ENCODE data around the gene RNF31.
"Not testable (repeated sequence)": the region's sequence is repeated elsewhere in the genome, so short reads cannot be mapped to it uniquely, and the experiment has no call there.

Gene RNF31

DNA sequence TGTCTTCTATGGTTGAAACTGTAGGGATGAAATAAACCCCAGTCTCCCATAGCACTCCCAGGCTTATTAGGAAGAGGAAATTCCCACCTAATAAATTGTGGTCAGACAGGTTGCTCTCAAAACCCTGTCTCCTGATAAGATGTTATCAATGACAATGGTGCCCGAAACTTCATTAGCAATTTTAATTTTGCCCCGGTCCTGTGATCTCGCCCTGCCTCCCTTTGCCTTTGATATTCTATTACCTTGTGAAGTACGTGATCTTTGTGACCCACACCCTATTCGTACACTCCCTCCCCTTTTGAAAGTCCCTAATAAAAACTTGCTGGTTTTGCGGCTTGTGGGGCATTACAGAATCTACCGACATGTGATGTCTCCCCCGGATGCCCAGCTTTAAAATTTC, 55.2 kb downstream of the RNF31 start:
- not testable (repeated sequence) for DNase-seq (ENCODE audit: low read depth, low spot score)

DNA sequence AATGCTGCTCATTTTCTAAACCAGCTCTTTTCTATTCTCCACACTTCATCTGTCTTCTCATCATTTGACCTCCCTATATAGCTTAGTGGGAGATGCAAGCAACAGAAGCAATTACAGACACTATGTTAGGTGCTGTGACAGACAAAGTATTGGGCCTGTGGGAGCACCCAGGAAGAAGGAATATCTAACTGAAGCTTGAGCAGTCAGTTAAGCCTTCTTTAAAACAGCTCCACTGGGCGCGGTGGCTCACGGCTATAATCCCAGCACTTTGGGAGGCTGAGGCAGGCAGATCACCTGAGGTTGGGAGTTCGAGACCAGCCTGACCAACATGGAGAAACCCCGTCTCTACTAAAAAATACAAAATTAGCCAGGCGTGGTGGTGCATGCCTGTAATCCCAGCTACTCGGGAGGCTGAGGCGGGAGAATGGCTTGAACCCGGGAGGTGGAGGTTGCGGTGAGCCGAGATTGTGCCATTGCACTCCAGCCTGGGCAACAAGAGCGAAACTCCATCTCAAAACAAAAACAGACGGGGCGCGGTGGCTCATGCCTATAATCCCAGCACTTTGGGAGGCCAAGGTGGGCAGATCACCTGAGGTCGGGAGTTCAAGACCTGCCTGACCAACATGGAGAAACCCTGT, 56.1 kb downstream of the RNF31 start:
- not testable (repeated sequence) for DNase-seq (ENCODE audit: low read depth, low spot score)

DNA sequence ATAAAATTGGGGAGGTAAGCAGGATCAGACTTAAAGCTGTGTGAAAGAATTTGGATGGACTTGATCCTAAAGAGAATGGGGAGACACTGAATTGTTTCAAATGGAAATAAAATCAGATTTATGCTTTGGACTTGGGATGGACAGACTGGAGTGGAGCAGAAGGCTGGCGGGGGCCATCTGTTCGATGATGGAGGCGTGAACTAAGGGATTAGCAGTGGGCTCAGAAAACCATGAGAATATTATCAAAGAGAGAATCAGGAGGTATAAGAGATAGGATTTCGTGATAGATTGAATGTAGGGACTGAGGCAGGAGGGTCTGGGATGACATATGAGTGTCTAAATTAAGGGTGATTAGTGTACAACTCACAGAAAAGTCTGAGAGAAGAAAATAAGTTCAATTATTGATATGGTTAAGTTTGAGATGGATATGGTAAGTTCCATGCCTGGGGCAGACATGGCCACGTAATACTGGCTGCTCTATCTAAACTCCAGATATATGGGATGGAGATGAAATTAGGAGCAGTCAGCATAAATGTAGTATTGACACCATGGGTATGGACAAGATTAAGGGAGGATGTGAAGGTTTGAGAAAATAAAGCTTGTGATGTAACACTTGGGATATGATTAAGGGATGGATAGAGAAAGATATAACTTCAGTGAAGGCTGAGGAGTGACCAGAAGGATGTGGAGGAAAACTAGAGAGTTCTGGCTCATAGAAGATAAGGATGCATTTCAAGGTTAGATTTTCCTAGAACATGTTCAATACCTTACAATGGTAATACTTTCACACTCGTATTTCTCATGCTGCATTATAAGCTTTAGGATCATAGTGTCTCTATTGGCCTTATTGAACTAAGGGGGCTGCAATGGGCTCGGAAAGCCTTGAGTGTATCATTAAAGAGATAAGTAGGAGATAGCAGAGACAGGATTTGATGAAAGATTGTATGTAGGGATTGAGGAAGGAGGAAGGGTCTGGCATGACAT, 57.2 kb downstream of the RNF31 start:
- no peak for DNase-seq (ENCODE audit: low read depth, low spot score)

DNA sequence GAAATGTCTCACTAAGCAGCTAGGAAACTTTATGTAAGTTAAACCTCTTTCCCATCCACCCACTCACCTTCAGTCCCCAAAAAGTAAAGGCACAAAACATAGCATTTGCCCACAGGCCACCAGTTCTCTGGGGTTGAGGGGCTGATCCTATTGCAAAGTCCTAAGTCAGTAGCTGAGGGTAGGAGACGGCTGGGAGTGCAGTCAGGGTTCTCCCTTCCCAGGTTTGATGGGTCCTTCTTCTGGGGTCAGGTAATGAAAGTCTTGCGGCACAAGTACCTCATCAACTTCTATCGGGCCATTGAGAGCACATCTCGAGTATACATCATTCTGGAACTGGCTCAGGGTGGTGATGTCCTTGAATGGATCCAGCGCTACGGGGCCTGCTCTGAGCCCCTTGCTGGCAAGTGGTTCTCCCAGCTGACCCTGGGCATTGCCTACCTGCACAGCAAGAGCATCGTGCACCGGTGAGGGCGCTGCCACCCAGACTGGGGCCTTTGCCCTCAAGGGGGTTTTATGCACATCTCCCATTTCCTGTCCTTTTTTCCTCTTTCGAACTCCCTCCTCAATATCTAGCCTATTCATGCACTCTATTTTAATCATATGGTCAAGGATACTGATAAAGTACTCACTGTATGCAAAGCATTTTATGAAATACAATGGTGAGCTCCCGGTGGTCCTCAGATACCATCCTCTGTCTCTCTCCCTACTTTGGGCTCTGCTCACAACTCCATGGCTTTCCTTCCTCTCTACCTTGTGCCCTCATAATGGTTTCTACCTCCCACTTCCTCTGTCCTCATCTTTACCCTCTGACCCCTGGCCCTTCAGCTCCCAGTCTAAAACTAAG, 59.2 kb downstream of the RNF31 start:
- DNase-seq (ENCODE audit: low read depth, low spot score), result no peak

DNA sequence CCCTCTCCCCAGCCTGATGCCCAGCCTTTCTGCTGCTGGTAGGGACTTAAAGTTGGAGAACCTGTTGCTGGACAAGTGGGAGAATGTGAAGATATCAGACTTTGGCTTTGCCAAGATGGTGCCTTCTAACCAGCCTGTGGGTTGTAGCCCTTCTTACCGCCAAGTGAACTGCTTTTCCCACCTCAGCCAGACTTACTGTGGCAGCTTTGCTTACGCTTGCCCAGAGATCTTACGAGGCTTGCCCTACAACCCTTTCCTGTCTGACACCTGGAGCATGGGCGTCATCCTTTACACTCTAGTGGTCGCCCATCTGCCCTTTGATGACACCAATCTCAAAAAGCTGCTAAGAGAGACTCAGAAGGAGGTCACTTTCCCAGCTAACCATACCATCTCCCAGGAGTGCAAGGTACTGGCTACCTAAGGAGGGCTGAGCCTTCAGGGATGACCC, 59.8 kb downstream of the RNF31 start:
- DNase-seq (ENCODE audit: low read depth, low spot score), result no peak

DNA sequence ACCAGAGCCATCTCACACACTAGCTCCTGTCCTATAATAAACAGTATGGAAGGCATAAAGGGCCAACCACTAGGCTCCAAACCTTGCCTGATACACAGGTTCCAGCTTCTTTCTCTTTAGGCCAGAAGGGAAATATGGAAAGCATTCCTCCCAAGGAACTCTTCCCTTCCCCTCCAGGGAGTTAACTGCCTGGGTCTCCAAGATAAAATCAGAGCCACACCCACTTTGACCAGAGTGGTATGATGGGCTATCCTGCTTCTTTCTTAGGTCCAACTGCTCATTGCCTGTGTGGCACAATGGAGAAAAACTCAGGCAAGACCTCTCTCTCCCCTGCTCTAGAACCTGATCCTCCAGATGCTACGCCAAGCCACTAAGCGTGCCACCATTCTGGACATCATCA, 60.3 kb downstream of the RNF31 start:
- no peak for DNase-seq (ENCODE audit: low read depth, low spot score)

Data from activated CD4-positive, CD25-positive, alpha-beta regulatory T cell treated with anti-CD3 and anti-CD28 coated beads, Interleukin-2, amount 50 U/mL, for 16 hours (primary cell).